Measurements from ENCODE around the gene PRR15. TPM values are rescaled to one million over a fixed set of nuclear protein-coding genes. Genes with fewer than 3 reads are reported as not detected.

PRR15 gene
- total RNA-seq, 1 donor = 5.2 TPM

DNA sequence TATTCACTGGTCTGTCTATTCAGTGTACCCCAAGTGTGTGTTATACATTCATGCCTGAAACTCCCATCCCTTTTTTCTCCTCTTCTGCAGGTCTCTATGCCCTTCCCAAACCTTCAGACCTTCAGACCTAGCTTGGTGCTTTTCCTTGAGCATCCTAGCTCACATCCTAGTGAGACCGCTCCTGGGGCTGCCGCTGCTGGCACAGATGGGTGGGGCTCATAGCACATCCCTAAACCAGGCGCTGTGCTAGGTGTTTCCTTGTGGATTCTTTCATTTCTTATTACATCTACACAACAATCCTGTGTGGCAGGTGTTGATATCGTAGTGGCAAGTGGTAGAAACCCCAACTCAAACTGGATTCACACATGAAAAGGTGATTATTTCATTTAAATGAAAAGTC lies 43.2 kb downstream of the PRR15 start:
- no peak for DNase-seq (ENCODE audit: low read depth)
- TF ChIP-seq, protein P1, sequence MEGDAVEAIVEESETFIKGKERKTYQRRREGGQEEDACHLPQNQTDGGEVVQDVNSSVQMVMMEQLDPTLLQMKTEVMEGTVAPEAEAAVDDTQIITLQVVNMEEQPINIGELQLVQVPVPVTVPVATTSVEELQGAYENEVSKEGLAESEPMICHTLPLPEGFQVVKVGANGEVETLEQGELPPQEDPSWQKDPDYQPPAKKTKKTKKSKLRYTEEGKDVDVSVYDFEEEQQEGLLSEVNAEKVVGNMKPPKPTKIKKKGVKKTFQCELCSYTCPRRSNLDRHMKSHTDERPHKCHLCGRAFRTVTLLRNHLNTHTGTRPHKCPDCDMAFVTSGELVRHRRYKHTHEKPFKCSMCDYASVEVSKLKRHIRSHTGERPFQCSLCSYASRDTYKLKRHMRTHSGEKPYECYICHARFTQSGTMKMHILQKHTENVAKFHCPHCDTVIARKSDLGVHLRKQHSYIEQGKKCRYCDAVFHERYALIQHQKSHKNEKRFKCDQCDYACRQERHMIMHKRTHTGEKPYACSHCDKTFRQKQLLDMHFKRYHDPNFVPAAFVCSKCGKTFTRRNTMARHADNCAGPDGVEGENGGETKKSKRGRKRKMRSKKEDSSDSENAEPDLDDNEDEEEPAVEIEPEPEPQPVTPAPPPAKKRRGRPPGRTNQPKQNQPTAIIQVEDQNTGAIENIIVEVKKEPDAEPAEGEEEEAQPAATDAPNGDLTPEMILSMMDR (IDR thresholded peaks at IDR 0.05; ENCODE audit: insufficient read depth, low read depth, low read length) = no peak

GRCh38 chr7:29607259-29607658 lies 43.6 kb downstream of the PRR15 start:
- no peak overlapping the region for H3K4me3 ChIP-seq (ENCODE audit: low read depth, low read length)
- no peak for DNase-seq (ENCODE audit: low read depth)
- TF ChIP-seq, protein P1 (IDR thresholded peaks at IDR 0.05; ENCODE audit: insufficient read depth, low read depth, low read length) = no peak

More for the DNA sequence above, 43.2 kb downstream of the PRR15 start:
- H3K4me3 ChIP-seq (ENCODE audit: low read depth, low read length) = no peak overlapping the region

- peak; percentile 18 for DNase-seq (ENCODE audit: low read depth)
- H3K4me3 ChIP-seq (ENCODE audit: low read depth, low read length) = no peak overlapping the region
- TF ChIP-seq, protein P1 (IDR thresholded peaks at IDR 0.05; ENCODE audit: insufficient read depth, low read depth, low read length) = no peak
Measured at GRCh38 chr7:29607889-29608288, 44.3 kb downstream of the PRR15 start.

DNA sequence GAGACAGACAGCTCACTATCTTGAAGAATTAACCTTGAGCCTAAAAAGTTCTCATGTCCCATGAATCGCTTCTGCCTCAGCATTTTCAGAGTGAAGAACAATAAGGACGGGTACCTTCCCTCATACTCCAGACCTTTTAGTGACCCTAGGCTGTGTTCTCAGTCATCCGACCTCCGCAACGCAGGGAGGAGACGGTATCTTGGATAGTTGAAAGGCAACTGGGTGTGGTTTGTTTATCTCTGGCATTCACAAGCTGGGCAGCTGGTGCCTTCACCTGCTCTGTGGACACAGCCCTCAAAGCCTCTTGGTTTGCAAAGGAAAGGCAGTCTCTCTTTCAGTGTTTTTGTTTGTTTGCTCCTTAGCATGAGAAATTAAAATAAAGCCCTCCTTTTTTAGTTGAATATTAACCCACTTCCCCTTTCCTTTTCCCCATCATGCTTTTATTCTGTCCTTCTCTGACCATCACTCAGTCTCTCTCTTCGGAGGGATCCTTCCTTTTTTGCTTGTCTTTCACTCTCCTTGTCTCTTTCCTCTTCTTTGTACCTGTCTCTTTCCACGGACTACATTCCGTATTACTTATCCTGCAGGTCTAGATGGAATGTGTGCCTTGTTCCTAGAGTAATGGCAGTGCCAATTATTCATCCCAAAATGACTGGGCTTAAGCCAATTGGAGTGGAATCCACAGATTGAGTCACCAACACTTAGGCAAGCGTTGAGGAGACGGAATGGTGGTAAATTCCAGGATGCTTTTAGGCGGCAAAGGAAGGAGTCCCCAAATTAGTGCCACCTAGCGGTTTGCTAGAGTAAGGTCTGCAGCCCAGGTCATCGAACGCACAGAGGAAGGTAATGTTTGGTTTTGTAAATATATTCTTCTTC lies 45.8 kb downstream of the PRR15 start:
- DNase-seq (ENCODE audit: low read depth) = peak; percentile 14
- no peak overlapping the region for H3K4me3 ChIP-seq (ENCODE audit: low read depth, low read length)
- TF ChIP-seq, protein P1 (IDR thresholded peaks at IDR 0.05; ENCODE audit: insufficient read depth, low read depth, low read length) = peak; percentile 71

DNA sequence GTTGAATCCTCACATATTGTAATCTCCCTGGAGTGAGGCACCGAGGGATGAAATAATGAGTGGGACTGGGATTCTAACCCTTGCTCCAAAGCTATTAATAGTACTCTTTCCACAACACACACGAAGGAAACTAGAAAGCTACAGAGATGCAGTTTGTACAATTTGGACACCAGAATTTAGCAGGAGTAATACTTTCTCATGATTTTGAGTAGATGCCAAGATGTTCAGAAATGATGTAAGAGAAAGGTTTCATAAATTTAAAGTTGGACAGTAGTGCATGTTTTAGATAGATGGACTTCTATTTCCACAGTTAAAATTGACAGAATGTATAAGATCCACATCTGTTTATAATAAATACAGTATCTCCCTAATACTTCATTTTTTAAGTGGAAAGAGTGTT lies 46.5 kb downstream of the PRR15 start:
- TF ChIP-seq, protein P1 (IDR thresholded peaks at IDR 0.05; ENCODE audit: insufficient read depth, low read depth, low read length) = no peak
- DNase-seq (ENCODE audit: low read depth) = no peak
- H3K4me3 ChIP-seq (ENCODE audit: low read depth, low read length) = no peak overlapping the region

- DNase-seq (ENCODE audit: low read depth) = no peak
- no peak overlapping the region for H3K4me3 ChIP-seq (ENCODE audit: low read depth, low read length)
- TF ChIP-seq, protein P1 (IDR thresholded peaks at IDR 0.05; ENCODE audit: insufficient read depth, low read depth, low read length) = no peak
Measured at GRCh38 chr7:29611941-29612544, 48.4 kb downstream of the PRR15 start.

All from fibroblast of villous mesenchyme (primary cell).